Skeletal muscle satellite cell (primary cell): ENCODE data around the gene NUDT3.
A peak's percentile ranks its signal among the peaks of the same experiment; 100 is the strongest.
"Not testable (repeated sequence)": the region's sequence is repeated elsewhere in the genome, so short reads cannot be mapped to it uniquely, and the experiment has no call there.

ENCODE experiments used
- H3K27me3 ChIP-seq: 2 replicates; pipeline ENCODE4 v1.7.0; 2013; ENCODE audit warnings: low read length; ENCODE audit not compliant: control insufficient read depth, insufficient read depth
- H3K36me3 ChIP-seq: 2 replicates; pipeline ENCODE4 v1.7.0; 2013; ENCODE audit warnings: mild to moderate bottlenecking, control low read depth, low read length; ENCODE audit not compliant: insufficient read depth
- H3K4me1 ChIP-seq: 2 replicates; pipeline ENCODE4 v1.7.0; 2013; ENCODE audit warnings: low read length; ENCODE audit not compliant: control insufficient read depth, insufficient read depth
- H3K4me2 ChIP-seq: 2 replicates; pipeline ENCODE4 v1.7.0; 2013; ENCODE audit warnings: mild to moderate bottlenecking, low read length
- H3K4me3 ChIP-seq: 2 replicates; pipeline ENCODE4 v1.7.0; 2013; ENCODE audit warnings: low read length
- H3K9ac ChIP-seq: 2 replicates; pipeline ENCODE4 v1.7.0; 2013; ENCODE audit warnings: mild to moderate bottlenecking, low read depth, low read length, moderate library complexity
- H3K9me3 ChIP-seq: replicated peaks from 2 replicates; pipeline ENCODE4 v1.7.0; 2013; ENCODE audit warnings: mild to moderate bottlenecking, control low read depth, low read length

NUDT3 gene

GRCh38 chr6:34249469-34250261 lies 142.8 kb downstream of the NUDT3 start:
- Histone ChIP-seq H3K4me2 (peak overlapping the region; percentile 90), H3K9ac (peak overlapping the region; percentile 91), H3K36me3 (peaks cover 11% of the 10 kb centered on the region), H3K4me1 (peaks cover 38% of the 10 kb centered on the region), H3K9me3 (no peaks in the 10 kb centered on the region), H3K4me3 (peak overlapping the region; percentile 84), H3K27me3 (no peaks in the 10 kb centered on the region)

- Histone ChIP-seq H3K4me3 (peak within 1 kb of the TSS; percentile 84), H3K4me1 (peaks cover 45% of the 10 kb centered on the region), H3K27me3 (no peaks in the 10 kb centered on the region), H3K9me3 (no peaks in the 10 kb centered on the region), H3K4me2 (peak within 1 kb of the TSS; percentile 97), H3K9ac (peak within 1 kb of the TSS; percentile 91), H3K36me3 (peaks cover 11% of the 10 kb centered on the region)
Measured at GRCh38 chr6:34248727-34249468, 143.6 kb downstream of the NUDT3 start, which contains the start of gene SMIM29. Gene SMIM29 (minus strand): TSS chr6:34249006. CDS start chr6:34247791, 1,215 bp downstream.

- H3K9ac ChIP-seq = peak overlapping the region; percentile 84
- no peaks in the 10 kb centered on the region for H3K9me3 ChIP-seq
- H3K4me3 ChIP-seq = peak overlapping the region; percentile 84
- H3K27me3 ChIP-seq = no peaks in the 10 kb centered on the region
- peaks cover 51% of the 10 kb centered on the region for H3K4me1 ChIP-seq
- H3K36me3 ChIP-seq = peaks cover 18% of the 10 kb centered on the region
- peak overlapping the region; percentile 97 for H3K4me2 ChIP-seq
Measured at GRCh38 chr6:34248198-34248726, 144.2 kb downstream of the NUDT3 start.

GRCh38 chr6:34247481-34248197 lies 144.8 kb downstream of the NUDT3 start:
- no peaks in the 10 kb centered on the region for H3K27me3 ChIP-seq
- H3K4me3 ChIP-seq = peak overlapping the region; percentile 84
- H3K9ac ChIP-seq = peak overlapping the region; percentile 84
- peak overlapping the region; percentile 97 for H3K4me2 ChIP-seq
- H3K9me3 ChIP-seq = no peaks in the 10 kb centered on the region
- H3K36me3 ChIP-seq = peaks cover 20% of the 10 kb centered on the region
- H3K4me1 ChIP-seq = peaks cover 57% of the 10 kb centered on the region

- Histone ChIP-seq H3K4me3 (no peak overlapping the region), H3K4me1 (peaks cover 66% of the 10 kb centered on the region), H3K9ac (no peak overlapping the region), H3K36me3 (peaks cover 29% of the 10 kb centered on the region), H3K9me3 (no peaks in the 10 kb centered on the region), H3K4me2 (peak overlapping the region; percentile 97), H3K27me3 (no peaks in the 10 kb centered on the region)
Measured at GRCh38 chr6:34246563-34247391, 145.7 kb downstream of the NUDT3 start.

GRCh38 chr6:34246249-34246562 lies 146.3 kb downstream of the NUDT3 start:
- H3K27me3 ChIP-seq = no peaks in the 10 kb centered on the region
- peaks cover 34% of the 10 kb centered on the region for H3K36me3 ChIP-seq
- peak overlapping the region; percentile 97 for H3K4me2 ChIP-seq
- peaks cover 72% of the 10 kb centered on the region for H3K4me1 ChIP-seq
- no peak overlapping the region for H3K4me3 ChIP-seq
- H3K9ac ChIP-seq = no peak overlapping the region
- H3K9me3 ChIP-seq = no peaks in the 10 kb centered on the region

GRCh38 chr6:34245761-34246140 lies 146.7 kb downstream of the NUDT3 start:
- Histone ChIP-seq H3K36me3 (peaks cover 39% of the 10 kb centered on the region), H3K4me1 (peaks cover 76% of the 10 kb centered on the region)
- not testable (repeated sequence) for H3K4me2 ChIP-seq, H3K9me3 ChIP-seq, H3K9ac ChIP-seq, H3K4me3 ChIP-seq, H3K27me3 ChIP-seq

GRCh38 chr6:34245032-34245760 lies 147.3 kb downstream of the NUDT3 start:
- not testable (repeated sequence) for H3K4me2 ChIP-seq, H3K27me3 ChIP-seq, H3K9ac ChIP-seq, H3K4me3 ChIP-seq, H3K9me3 ChIP-seq
- peaks cover 82% of the 10 kb centered on the region for H3K4me1 ChIP-seq
- H3K36me3 ChIP-seq = peaks cover 45% of the 10 kb centered on the region

GRCh38 chr6:34243901-34244884 lies 148.3 kb downstream of the NUDT3 start:
- H3K27me3 ChIP-seq = no peaks in the 10 kb centered on the region
- peak overlapping the region; percentile 80 for H3K9ac ChIP-seq
- H3K4me1 ChIP-seq = peaks cover 92% of the 10 kb centered on the region
- H3K4me3 ChIP-seq = peak overlapping the region; percentile 51
- no peaks in the 10 kb centered on the region for H3K9me3 ChIP-seq
- peak overlapping the region; percentile 75 for H3K4me2 ChIP-seq
- H3K36me3 ChIP-seq = peaks cover 55% of the 10 kb centered on the region
